Mesendoderm (in vitro differentiated cells): ENCODE results near the gene NECAP2.
"Not testable (repeated sequence)": the region's sequence is repeated elsewhere in the genome, so short reads cannot be mapped to it uniquely, and the experiment has no call there.

Experiments
- DNase-seq: peaks from one replicate; pipeline ENCODE4 v3.0.0; 2013
- H2AK5ac ChIP-seq: 2 replicates; pipeline ENCODE4 v1.6.1; 2013; ENCODE audit warnings: low read length, inconsistent platforms
- H2BK120ac ChIP-seq: 2 replicates; pipeline ENCODE4 v1.6.1; 2013; ENCODE audit warnings: low read depth, mild to moderate bottlenecking, low read length, moderate library complexity, mixed read lengths
- H2BK15ac ChIP-seq: replicated peaks from 2 replicates; pipeline ENCODE4 v1.6.1; 2013; ENCODE audit warnings: low read depth, mild to moderate bottlenecking, moderate library complexity
- H2BK5ac ChIP-seq: 2 replicates; pipeline ENCODE4 v1.6.1; 2013; ENCODE audit warnings: low read length, inconsistent platforms
- H3K18ac ChIP-seq: 2 replicates; pipeline ENCODE4 v1.6.1; 2013; ENCODE audit warnings: mild to moderate bottlenecking, low read length, mixed read lengths
- H3K23ac ChIP-seq: one replicate; pipeline ENCODE4 v1.6.1; 2013; ENCODE audit warnings: low read length
- H3K27ac ChIP-seq: 2 replicates; pipeline ENCODE4 v1.5.1; 2013; ENCODE audit warnings: low read depth, mild to moderate bottlenecking, inconsistent platforms, low read length, moderate library complexity
- H3K27me3 ChIP-seq: 2 replicates; pipeline ENCODE4 v1.6.1; 2013; ENCODE audit warnings: low read length, control low read depth, mild to moderate bottlenecking, inconsistent platforms; ENCODE audit not compliant: insufficient read depth, poor library complexity
- H3K36me3 ChIP-seq: 2 replicates; pipeline ENCODE4 v1.6.1; 2013; ENCODE audit warnings: low read length, inconsistent platforms; ENCODE audit not compliant: control insufficient read depth, insufficient read depth
- H3K4ac ChIP-seq: one replicate; pipeline ENCODE4 v1.6.1; 2013; ENCODE audit warnings: low read depth, mild to moderate bottlenecking, low read length, moderate library complexity
- H3K4me1 ChIP-seq: 2 replicates; pipeline ENCODE4 v1.6.1; 2013; ENCODE audit warnings: low read depth, low read length, inconsistent platforms; ENCODE audit not compliant: control insufficient read depth
- H3K4me2 ChIP-seq: 2 replicates; pipeline ENCODE4 v1.6.1; 2013; ENCODE audit warnings: low read length
- H3K4me3 ChIP-seq: 2 replicates; pipeline ENCODE4 v1.5.1; 2013; ENCODE audit warnings: mild to moderate bottlenecking, low read length
- H3K56ac ChIP-seq: one replicate; pipeline ENCODE4 v1.6.1; 2013; ENCODE audit warnings: low read length
- H3K79me1 ChIP-seq: 2 replicates; pipeline ENCODE4 v1.6.1; 2013; ENCODE audit warnings: low read length, inconsistent platforms
- H3K79me2 ChIP-seq: 2 replicates; pipeline ENCODE4 v1.6.1; 2013; ENCODE audit warnings: mild to moderate bottlenecking, low read length; ENCODE audit not compliant: control insufficient read depth, insufficient read depth
- H3K9ac ChIP-seq: 2 replicates; pipeline ENCODE4 v1.6.1; 2013; ENCODE audit warnings: low read length, inconsistent platforms
- H4K5ac ChIP-seq: one replicate; pipeline ENCODE4 v1.6.1; 2013; ENCODE audit warnings: low read length
- H4K8ac ChIP-seq: one replicate; pipeline ENCODE4 v1.6.1; 2013; ENCODE audit warnings: low read depth, mild to moderate bottlenecking, control low read depth, low read length, moderate library complexity
- WGBS: extraction: QIAGEN DNeasy Blood & Tissue Kit; methylation state at CpG from one replicate; pipeline ENCODE4 v1.1.7; 2013; ENCODE audit warnings: low lambda C conversion rate, missing lambda C conversion rate; ENCODE audit not compliant: insufficient coverage; ENCODE audit errors: extremely low coverage; 5-methylcytosine and 5-hydroxymethylcytosine counted together

Gene NECAP2

GRCh38 chr1:16489195-16489880, 48.8 kb downstream of the NECAP2 start:
- not testable (repeated sequence) for H3K27me3 ChIP-seq, H3K4me1 ChIP-seq, H3K79me1 ChIP-seq, DNase-seq, H2AK5ac ChIP-seq, H3K4ac ChIP-seq, H3K36me3 ChIP-seq, H3K23ac ChIP-seq, H3K4me2 ChIP-seq, H3K79me2 ChIP-seq, H2BK5ac ChIP-seq, H3K9ac ChIP-seq, H2BK120ac ChIP-seq, H4K5ac ChIP-seq, H2BK15ac ChIP-seq, H3K4me3 ChIP-seq, H4K8ac ChIP-seq, H3K27ac ChIP-seq, H3K56ac ChIP-seq, H3K18ac ChIP-seq
- no CpG with 5 or more reads among the region's 9 CpGs for WGBS

- H3K9ac ChIP-seq, result no peak overlapping the region
- H4K8ac ChIP-seq, result no peak overlapping the region
- H3K4me2 ChIP-seq, result no peak overlapping the region
- H2BK120ac ChIP-seq, result no peak overlapping the region
- no peaks in the 10 kb centered on the region for H3K79me1 ChIP-seq
- H2BK5ac ChIP-seq, result no peak overlapping the region
- no peaks in the 10 kb centered on the region for H3K36me3 ChIP-seq
- DNase-seq, result peak; percentile 12
- H3K23ac ChIP-seq, result no peak overlapping the region
- H3K79me2 ChIP-seq, result no peaks in the 10 kb centered on the region
- no CpG with 5 or more reads among the region's 9 CpGs for WGBS
- H3K27me3 ChIP-seq, result no peaks in the 10 kb centered on the region
- H3K4me1 ChIP-seq, result no peaks in the 10 kb centered on the region
- H2AK5ac ChIP-seq, result no peak overlapping the region
- no peak overlapping the region for H3K56ac ChIP-seq
- H3K4ac ChIP-seq, result no peak overlapping the region
- H2BK15ac ChIP-seq, result no peak overlapping the region
- H3K4me3 ChIP-seq, result no peak overlapping the region
- no peak overlapping the region for H3K18ac ChIP-seq
- H3K27ac ChIP-seq, result no peak overlapping the region
- no peak overlapping the region for H4K5ac ChIP-seq
Measured at GRCh38 chr1:16491056-16491675, 50.6 kb downstream of the NECAP2 start.

- not testable (repeated sequence) for H3K27me3 ChIP-seq, H3K9ac ChIP-seq, H3K79me2 ChIP-seq, H2BK120ac ChIP-seq, H3K79me1 ChIP-seq, H3K27ac ChIP-seq, H3K36me3 ChIP-seq, H2BK15ac ChIP-seq, H2AK5ac ChIP-seq, H3K23ac ChIP-seq, H3K18ac ChIP-seq, H2BK5ac ChIP-seq, H4K8ac ChIP-seq, H3K4me3 ChIP-seq, H4K5ac ChIP-seq, H3K4ac ChIP-seq, H3K4me1 ChIP-seq, H3K4me2 ChIP-seq
- H3K56ac ChIP-seq, result peak overlapping the region; percentile 15
- peak; percentile 51 for DNase-seq
- WGBS, result no CpG with 5 or more reads among the region's 7 CpGs
Measured at GRCh38 chr1:16492937-16493336, 52.4 kb downstream of the NECAP2 start.

GRCh38 chr1:16493731-16494130, 53.2 kb downstream of the NECAP2 start:
- H3K27me3 ChIP-seq, H3K9ac ChIP-seq, H3K4me1 ChIP-seq, H3K23ac ChIP-seq, H3K18ac ChIP-seq, H3K79me2 ChIP-seq, H2BK120ac ChIP-seq, H3K79me1 ChIP-seq, H4K5ac ChIP-seq, H3K27ac ChIP-seq, H3K36me3 ChIP-seq, DNase-seq, H3K4ac ChIP-seq, H4K8ac ChIP-seq, H3K56ac ChIP-seq, H3K4me2 ChIP-seq, H3K4me3 ChIP-seq, H2BK5ac ChIP-seq, H2AK5ac ChIP-seq, H2BK15ac ChIP-seq: not testable (repeated sequence)
- no CpG with 5 or more reads among the region's 9 CpGs for WGBS

- not testable (repeated sequence) for H3K9ac ChIP-seq, H3K79me2 ChIP-seq, H3K56ac ChIP-seq, H4K8ac ChIP-seq, DNase-seq, H3K36me3 ChIP-seq, H3K4me2 ChIP-seq, H2BK15ac ChIP-seq, H2BK120ac ChIP-seq, H3K27ac ChIP-seq, H3K4me1 ChIP-seq, H2AK5ac ChIP-seq, H3K4ac ChIP-seq, H3K18ac ChIP-seq, H3K27me3 ChIP-seq, H3K79me1 ChIP-seq, H3K23ac ChIP-seq, H4K5ac ChIP-seq, H3K4me3 ChIP-seq, H2BK5ac ChIP-seq
- WGBS, result no CpG with 5 or more reads among the region's 5 CpGs
Measured at GRCh38 chr1:16497474-16497904, 57.0 kb downstream of the NECAP2 start.

- not testable (repeated sequence) for H3K27ac ChIP-seq
- peak overlapping the region; percentile 79 for H3K9ac ChIP-seq
Measured at GRCh38 chr1:16498047-16498446, 57.5 kb downstream of the NECAP2 start.

More at GRCh38 chr1:16498047-16498446, 57.5 kb downstream of the NECAP2 start:
- H3K27me3 ChIP-seq, H3K36me3 ChIP-seq, H3K79me2 ChIP-seq, H4K5ac ChIP-seq, H2BK15ac ChIP-seq, H3K4me3 ChIP-seq, H2BK120ac ChIP-seq, H4K8ac ChIP-seq, DNase-seq, H2BK5ac ChIP-seq, H3K4me1 ChIP-seq, H3K18ac ChIP-seq, H3K4ac ChIP-seq, H3K4me2 ChIP-seq, H2AK5ac ChIP-seq, H3K79me1 ChIP-seq, H3K23ac ChIP-seq: not testable (repeated sequence)
- peak overlapping the region; percentile 86 for H3K56ac ChIP-seq
- no CpG with 5 or more reads among the region's 10 CpGs for WGBS
